HG03439 (cell line): ENCODE measurements around the gene AKR1C1.
"Not testable (repeated sequence)": the region's sequence is repeated elsewhere in the genome, so short reads cannot be mapped to it uniquely, and the experiment has no call there.

Source experiments
- ATAC-seq: cut with Tn5 transposase; IDR thresholded peaks from one replicate; pipeline ENCODE4 v1.9.1; 2021; ENCODE audit warnings: mild to moderate bottlenecking, moderate library complexity; ENCODE audit not compliant: unreplicated experiment

AKR1C1 gene

DNA sequence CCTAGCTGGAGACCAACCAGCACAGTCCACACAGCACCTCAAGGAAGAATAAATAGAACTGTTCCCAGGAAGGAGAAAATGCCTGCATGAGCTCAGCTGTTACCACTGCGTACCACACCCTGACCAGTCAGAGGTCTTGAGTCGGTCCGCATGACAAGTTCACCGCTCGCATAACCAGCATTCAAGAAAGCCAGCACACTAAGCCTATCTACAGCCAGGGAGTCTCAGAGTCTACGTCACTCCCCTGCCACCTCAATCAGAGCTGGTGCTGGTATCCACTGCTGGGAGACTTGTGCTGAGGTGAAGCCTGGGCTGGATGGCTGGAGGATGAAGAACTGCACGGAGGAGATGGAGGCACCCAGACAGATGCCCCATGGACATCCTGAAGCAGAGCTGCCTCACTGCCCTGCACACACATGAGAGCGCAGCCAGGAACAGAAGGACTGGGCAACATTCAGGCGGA, 19.6 kb downstream of the AKR1C1 start:
- no peak for ATAC-seq

DNA sequence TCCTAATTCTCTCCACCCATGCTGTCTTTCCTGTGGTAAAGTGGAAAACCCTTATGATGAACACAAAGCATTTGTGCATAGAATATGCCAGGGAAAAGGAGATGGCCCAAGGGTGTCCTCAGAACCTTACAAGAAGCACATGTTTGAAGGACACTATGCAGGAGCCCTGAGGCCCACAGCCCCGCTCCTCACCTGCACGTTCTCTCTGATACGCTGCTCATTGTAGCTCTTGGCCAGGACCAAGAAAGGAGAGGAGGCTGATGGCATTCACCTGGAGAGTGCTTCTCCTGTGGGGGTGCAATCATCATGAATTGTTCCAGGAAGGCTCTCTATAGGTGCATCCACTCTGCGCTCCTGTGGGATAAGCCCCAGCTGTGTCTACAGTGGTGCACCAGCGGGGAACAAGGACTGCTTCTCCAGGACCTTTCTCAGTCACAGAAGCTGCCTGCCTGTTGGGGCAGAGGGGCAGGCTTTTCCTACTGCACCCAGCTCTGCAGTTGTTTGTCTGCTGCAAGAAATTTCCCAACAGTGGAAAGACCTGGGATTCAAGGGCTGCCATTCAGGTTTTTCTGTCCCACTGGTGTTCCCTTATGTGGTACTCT, 20.5 kb downstream of the AKR1C1 start:
- no peak for ATAC-seq

DNA sequence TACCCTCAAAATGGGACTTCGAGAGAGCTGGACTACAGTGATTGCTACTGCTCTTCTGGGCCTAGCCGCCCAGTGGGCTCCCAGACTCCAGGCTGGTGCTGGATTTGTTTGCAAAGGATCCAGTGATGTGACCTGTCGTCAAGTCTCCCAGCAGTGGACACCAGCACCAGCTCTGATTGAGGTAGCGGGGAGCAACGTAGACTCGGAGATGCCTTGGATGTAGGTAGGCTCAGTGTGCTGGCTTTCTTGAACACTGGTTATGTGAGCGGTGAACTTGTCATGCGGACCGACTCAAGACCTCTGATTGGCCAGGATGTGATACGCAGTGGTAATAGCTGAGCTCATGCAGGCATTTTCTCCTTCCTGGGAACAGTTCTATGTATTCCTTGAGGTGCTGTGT, 21.0 kb downstream of the AKR1C1 start:
- ATAC-seq, result no peak

DNA sequence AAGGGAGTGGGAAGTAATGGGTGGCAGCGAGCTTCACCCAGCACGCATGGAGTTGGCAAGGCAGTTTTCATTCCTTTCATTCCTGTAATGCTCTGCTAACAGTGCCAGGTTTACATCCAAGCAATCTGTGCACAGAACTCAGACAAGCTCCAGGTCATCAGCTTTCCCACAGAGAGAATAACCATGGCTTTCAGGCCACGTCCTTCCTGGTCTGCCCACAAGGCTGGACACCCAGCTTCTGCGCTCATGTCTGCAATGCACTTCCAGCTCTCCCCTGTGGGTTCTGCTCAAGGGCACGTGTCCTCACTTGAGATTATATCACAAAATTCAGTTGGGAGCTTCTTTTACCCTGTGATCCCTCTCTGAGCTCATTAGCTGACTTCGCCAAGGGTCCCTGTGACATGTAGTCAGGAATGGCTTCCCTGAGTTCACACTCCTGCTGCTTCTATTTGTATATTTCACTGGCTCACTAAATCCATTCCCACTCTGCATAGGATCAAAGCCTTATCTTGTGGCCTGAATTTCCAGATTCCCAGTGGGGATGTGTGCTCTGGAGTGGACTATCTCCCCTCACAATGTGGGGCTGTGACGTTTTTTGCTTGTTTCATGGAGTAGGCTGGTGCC, 21.9 kb downstream of the AKR1C1 start:
- no peak for ATAC-seq

DNA sequence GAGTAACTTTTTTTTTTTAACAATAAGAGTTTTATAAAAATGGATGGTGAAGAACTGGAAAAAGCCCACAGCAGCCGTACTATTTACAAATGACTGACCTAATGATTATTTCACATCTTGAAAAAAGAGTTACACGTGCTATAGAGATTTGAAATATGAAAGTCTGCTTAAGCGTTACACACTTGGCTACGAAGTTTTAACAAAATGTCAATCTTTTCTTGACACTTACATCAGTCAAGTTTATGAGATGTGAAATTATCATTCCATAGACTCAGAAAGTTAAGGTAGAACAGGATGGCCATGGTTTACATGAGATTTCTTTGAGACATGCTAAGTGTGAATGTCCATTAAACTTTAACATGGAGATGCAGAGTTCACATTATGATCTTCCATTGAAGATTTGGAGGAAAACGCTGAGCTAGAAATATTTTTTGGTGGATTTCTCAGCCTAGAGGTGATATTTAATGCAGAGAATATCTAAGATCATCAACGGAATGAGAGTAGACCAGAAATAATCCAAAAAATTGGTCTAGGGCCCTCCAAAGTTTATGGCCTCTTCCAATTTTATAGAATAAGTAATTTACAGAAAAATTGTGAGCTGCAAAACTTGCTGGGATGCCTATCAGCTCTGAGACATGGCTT, 24.9 kb downstream of the AKR1C1 start:
- not testable (repeated sequence) for ATAC-seq

DNA sequence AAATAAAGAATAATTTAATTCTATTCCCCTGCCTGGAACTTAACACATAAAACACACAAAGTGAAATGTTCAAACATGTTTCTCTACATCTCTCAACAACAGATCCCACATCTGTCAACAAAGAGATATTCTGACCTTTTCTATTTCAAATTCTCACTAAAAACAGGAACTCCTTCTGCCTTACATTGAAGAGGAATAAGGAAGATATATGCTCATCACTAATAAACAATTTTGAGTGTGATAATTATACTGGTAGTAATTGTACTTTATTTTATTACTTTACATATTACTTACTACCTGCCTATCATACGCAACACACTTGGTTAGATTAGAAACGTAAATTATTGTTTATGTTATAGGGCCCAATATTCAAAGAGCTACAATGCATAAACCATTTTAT, 27.0 kb downstream of the AKR1C1 start:
- ATAC-seq, result no peak

DNA sequence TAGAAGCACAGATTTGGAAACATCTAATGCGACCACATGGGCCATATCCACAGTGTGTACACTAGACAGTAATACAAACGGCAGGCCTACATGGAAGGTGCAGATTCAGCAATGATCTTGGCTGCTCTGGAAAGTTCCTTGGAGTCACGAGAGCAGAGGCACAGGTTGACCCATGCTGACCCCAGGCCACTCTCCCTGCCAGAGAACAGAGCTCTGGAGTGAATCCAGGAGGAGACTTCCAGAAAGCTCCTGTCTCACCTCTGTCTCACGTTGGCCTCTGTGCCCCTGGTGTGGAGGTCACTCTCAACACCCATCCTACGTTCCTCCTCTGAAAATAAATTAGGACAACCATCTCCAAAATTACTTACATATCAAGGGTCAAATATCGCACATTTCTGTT, 28.2 kb downstream of the AKR1C1 start:
- not testable (repeated sequence) for ATAC-seq

DNA sequence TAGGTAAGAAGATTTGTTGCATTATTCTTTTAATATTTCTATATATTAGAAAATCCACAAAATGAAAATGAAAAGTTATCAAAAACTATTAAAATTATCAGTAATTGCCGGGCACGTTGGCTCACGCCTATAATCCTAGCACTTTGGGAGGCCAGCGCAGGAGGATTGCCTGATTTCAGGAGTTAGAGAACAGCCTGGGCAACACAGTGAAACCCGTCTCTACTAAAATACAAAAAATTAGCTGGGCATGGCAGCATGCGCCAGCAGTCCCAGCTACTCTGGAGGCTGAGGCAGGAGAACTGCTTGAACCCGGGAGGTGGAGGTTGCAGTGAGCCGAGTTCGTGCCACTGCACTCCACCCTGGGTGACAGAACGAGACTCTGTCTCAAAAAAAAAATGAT, 29.3 kb downstream of the AKR1C1 start:
- ATAC-seq, result not testable (repeated sequence)

DNA sequence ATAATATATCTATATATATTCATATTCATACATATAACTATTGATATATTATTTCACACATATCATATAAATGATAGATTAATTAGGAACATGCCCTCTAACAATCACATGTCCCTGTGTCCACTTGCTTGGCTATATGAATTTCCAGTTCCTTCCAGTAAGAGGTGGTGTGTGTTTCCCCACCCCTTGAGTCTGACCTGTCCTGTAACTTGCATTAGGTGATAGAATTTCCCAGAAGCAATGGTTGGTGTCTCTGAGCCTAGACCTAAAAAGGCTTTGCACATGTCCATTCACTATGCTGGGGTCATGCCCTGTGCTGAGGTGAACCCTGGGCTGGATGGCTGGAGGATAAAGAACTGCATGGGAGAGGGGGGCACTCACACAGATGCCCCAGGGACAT, 31.0 kb downstream of the AKR1C1 start:
- ATAC-seq, result not testable (repeated sequence)

DNA sequence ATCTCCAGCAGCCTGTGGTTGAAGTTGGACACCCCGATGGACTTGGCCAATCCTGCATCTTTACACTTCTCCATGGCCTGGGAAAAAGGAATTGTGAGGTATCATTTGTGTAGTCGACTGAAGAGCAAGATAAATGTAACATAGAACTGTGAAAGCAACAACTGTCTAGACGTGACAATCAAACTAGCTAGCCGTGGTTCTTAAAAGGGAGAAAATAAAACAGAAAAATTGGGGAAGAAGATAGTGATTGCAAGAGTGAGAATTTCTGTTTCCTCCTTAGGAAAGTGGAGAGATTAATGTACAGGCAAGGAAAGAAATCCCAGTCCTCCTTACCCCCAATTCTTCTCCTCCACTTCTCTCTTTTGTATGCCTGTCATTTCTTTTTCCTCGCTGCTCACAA, 35.5 kb downstream of the AKR1C1 start:
- no peak for ATAC-seq

DNA sequence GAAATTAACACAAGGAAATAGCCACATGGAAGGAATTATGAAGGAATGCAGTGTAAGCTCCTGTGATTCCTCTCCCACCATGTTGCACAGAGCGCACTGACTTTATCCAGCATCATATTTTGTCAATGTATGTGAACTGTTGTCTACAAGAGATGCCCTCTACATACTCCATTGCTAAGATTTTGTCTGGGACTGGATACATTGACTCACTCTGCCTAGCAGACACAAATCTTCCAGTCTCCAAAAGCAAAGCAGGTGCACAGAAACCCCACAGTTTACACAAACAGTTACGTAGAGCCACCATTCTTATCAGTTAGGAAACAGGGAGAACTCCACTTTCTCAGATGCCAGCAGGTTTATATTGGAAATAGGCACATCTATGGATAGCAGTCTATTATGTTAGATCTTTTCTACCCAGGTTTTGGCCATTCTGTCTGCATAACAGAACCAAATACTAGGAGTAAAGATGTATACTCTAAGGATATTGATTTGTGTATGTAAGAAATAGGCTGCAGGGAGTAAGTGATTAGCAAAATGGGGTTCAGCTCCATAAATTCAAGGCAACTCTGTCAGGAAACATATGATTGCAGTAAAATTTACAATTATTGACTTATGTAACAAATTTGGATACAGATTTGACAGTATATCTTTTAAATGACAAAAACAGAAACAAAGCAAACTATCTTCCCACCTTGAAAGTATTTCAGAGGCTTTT, 39.0 kb downstream of the AKR1C1 start:
- no peak for ATAC-seq

DNA sequence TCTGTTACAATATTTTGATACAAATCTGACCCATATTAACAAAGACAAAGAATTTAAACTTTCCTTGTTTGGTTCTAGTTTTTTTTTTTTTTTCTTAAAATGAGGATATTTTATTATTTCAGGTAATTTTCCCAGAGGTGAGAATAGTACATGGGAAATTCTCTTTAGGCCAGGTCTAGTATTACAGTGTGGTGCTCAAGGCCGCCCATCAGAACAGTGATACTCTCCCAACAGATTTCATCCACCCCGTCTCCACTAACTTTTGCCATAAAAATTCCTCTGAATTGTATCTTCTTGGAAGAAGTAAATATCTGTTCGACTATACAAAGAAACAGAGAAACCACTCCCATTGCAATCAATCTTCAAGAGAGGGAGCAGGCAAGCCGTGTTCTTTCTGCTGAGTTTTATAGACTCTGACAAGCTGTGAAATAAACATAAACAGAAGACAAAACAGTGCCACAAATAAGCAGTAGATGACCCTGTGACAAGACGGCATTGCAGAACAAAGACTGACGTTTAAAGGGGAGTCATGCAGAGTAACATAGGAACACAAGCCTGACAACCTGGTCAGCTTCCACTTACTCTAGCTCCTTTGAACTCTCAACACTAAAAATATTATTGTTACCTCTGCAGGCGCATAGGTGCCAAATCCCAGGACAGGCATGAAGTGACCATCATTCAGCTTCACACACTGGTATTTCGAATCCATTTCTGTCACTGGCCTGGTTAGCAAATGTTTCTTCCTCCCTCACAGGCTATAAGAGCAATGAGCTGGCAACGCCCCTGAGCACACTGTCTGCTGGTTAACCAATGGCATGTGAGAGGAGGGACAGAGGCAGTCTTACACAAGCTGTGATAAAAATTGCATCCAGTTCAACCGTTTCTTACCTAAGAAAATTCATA, 40.2 kb downstream of the AKR1C1 start, which contains the start of gene AKR1C2:
AKR1C2 (minus strand) TSS at position 731 of the 903 bp plus-strand sequence; CDS start at position 709, 22 bp downstream.
- not testable (repeated sequence) for ATAC-seq

DNA sequence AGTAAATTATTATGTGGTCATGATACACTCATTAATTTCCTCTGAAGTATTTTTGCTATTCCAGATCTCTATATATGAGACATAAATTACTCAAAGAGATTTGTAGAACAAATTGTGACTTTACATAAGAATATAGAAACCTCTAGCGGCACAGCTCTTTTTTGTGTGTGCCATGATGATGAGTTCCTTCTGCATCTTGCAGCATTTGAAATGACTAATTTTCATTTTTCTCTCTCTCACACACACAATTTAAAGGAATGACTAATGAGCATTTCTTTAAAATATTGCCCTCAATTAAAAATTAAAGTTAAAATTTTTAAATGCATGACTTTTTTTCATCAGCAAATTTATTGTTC, 40.8 kb downstream of the AKR1C1 start:
- not testable (repeated sequence) for ATAC-seq

DNA sequence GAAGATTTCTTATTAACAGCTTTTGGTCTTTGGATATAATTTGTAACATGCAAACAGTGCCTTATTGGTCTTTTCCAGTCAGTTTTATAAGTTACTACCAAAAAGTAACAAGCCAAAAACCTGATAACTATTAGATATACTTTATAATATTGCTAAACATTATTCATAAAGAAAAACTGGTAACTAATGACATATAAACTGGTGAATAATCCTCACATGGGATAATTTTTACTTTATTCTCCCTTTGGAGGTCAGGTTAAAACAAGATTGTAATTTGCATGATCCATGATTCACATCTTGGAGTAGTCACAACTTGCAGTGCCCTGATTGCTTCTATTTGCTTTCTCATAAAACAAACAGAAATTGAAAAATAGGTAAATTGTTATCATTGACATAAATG, 41.3 kb downstream of the AKR1C1 start:
- not testable (repeated sequence) for ATAC-seq

DNA sequence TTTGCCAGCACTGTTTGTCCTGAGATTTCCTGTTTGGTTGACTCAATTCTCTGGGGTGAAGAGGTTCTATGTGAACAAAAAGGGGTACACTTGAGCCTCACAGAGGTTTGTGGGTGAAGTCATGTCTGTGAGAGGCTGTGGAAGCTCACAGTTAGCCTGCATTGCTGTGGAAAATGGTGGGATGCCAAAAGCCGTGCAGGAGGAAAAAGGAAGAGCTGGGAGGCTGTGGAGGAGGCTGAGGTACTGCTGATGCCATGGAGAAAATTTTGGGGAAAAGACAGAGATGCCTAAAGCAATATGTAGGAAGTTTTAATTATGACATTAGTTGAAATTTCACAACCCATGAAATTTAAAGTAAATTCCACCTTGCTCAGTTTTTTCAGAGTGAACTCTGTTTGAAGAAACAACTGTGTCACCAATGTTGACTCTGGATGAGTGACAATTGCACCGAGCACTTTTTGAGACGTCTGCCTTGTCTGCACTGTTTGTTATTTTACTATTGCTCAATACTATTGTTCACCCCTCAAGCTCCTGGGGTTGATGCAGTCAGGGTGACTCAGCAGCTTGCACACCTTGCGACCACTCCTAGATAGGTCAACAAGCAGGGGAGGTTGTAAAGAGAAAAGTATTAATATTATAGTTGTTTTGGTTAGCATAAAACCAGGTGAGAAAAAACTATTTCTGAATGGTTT, 45.8 kb downstream of the AKR1C1 start:
- not testable (repeated sequence) for ATAC-seq

DNA sequence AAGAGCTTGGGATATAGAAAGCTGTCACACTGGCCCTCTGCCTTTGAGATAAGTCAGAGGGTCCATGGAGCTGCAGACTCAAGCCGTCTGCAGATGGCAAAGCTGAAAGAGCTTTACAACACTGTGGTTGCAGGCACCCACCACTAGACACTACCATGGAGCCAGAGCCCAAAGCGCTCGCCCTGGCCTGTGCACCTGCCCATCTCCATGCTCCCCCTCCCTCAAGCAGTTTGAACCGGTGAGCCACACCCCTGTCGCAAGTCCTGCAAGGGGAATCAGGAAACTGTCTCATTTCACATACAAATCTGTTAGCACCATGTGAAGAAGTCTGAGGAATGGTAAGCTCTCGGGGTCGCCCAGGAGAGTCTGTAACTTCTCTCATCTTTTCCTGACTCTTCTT, 46.8 kb downstream of the AKR1C1 start:
- not testable (repeated sequence) for ATAC-seq

DNA sequence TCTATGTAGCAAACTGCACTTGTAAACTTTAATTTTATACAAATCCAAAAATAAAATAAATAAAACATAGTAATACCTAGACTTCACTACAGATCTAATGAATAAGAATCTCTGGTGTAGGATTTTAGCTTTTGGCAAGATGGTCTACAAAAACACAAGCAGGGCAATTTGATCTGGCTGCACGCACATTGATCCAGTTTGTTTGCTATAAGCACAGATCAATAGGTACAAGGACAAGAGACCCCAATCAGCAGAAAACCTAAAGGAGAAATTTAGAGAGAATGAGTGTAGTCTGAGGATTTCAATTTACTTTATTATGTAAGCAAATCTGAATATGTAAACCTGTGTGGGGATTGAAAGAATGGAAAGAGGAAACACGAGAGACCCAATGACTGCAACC, 48.2 kb downstream of the AKR1C1 start:
- ATAC-seq, result not testable (repeated sequence)

DNA sequence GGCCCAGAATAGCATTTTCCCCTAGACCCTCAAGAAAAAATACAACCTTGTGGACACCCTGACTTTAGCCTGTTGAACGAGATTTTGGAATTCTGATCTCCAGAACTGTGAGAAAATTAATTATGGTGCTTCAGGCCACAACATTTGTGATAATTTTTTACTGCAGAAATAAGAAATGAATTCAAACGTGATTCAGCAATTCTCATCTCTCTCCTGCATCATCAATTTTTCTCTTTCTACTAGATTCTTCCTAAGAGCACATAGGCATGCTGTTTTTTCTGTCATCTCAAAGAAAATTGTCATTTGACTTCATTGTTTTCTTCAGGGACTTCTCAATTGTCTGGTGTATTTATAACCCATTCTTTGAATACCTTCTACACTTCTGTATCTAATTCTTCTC, 49.4 kb downstream of the AKR1C1 start:
- no peak for ATAC-seq

DNA sequence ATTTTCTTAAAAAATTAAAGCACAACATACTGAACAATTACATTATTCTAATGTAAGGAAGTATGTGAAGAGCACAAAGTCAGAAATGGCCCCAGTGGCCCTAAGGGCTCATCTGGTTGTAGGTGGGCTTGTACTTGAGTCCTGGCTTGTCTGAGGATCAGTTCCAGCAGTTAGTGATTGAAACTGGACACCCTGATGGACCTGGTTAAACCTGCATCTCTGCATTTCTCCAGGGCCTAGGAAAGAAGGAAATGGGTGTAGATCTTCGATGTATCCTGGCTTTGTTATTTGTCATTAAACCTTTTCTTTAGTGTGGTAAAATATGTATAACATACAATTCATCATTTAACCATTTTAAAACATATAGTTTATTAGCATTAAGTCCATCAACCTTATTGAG, 50.2 kb downstream of the AKR1C1 start:
- ATAC-seq, result no peak
